Stomach (tissue), 4 donors: ENCODE measurements around the gene APP.

ENCODE experiments used
- POLR2A ChIP-seq, 4 donors: fragments of 450-650 bp; IDR thresholded peaks; one replicate each; pipeline ENCODE4 v1.6.1; 2016; ENCODE audit warnings: antibody characterized with exemption in 4 of 4, control low read depth in 2 of 4, mild to moderate bottlenecking in 1 of 4, moderate library complexity in 1 of 4
- TF ChIP-seq, protein P1 (sequence below), 7 experiments: fragments of 450-650 bp in 4 of 7; fragments of 200-600 bp in 3 of 7; sonication (generic) in 3 of 7; IDR thresholded peaks; one replicate each; pipeline ENCODE4 v1.5.1; 2016 to 2019; ENCODE audit warnings: antibody characterized with exemption in 7 of 7, control low read depth in 2 of 7, mild to moderate bottlenecking in 1 of 7

GRCh38 chr21:26027696-26028095 is 142.9 kb downstream of the APP start:
- TF ChIP-seq, protein P1, sequence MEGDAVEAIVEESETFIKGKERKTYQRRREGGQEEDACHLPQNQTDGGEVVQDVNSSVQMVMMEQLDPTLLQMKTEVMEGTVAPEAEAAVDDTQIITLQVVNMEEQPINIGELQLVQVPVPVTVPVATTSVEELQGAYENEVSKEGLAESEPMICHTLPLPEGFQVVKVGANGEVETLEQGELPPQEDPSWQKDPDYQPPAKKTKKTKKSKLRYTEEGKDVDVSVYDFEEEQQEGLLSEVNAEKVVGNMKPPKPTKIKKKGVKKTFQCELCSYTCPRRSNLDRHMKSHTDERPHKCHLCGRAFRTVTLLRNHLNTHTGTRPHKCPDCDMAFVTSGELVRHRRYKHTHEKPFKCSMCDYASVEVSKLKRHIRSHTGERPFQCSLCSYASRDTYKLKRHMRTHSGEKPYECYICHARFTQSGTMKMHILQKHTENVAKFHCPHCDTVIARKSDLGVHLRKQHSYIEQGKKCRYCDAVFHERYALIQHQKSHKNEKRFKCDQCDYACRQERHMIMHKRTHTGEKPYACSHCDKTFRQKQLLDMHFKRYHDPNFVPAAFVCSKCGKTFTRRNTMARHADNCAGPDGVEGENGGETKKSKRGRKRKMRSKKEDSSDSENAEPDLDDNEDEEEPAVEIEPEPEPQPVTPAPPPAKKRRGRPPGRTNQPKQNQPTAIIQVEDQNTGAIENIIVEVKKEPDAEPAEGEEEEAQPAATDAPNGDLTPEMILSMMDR (IDR thresholded peaks at IDR 0.05): no peak
- TF ChIP-seq POLR2A (IDR thresholded peaks at IDR 0.05): no peak
